Calu3 (cell line): Measurements from ENCODE around the gene GNA14. TPM values are rescaled to one million over a fixed set of nuclear protein-coding genes. Genes with fewer than 3 reads are reported as not detected.

Experiments used
- BruUV-seq: library from RNA; stranded (reverse); fragments of 400-500 nt; replicated peaks from 2 replicates; lab custom pipeline; 2021; lab: Mats Ljungman, UMichigan
- CTCF ChIA-PET: fragments of 300-600 bp; sonication (Branson Sonifier 250); formaldehyde crosslinking; loops from one replicate; lab custom pipeline; 2022; ENCODE audit warnings: antibody characterized with exemption; lab: Charles Lee
- DNase-seq: peaks from one replicate; pipeline ENCODE4 v3.0.0; 2022
- H3K27ac Mint-ChIP-seq: one replicate; pipeline ENCODE4 v1.8.0; 2022; ENCODE audit warnings: mixed read lengths; ENCODE audit not compliant: unreplicated experiment
- H3K27me3 Mint-ChIP-seq: one replicate; pipeline ENCODE4 v1.8.0; 2022; ENCODE audit warnings: mixed read lengths; ENCODE audit not compliant: unreplicated experiment
- H3K36me3 Mint-ChIP-seq: one replicate; pipeline ENCODE4 v1.8.0; 2022; ENCODE audit warnings: mild to moderate bottlenecking, moderate library complexity, mixed read lengths; ENCODE audit not compliant: insufficient read depth, unreplicated experiment
- H3K4me1 Mint-ChIP-seq: one replicate; pipeline ENCODE4 v1.8.0; 2022; ENCODE audit warnings: mild to moderate bottlenecking, low read depth, mixed read lengths; ENCODE audit not compliant: unreplicated experiment
- H3K4me3 Mint-ChIP-seq: one replicate; pipeline ENCODE4 v1.8.0; 2022; ENCODE audit warnings: mild to moderate bottlenecking, low read depth, moderate library complexity, mixed read lengths; ENCODE audit not compliant: unreplicated experiment
- H3K9me3 Mint-ChIP-seq: one replicate; pipeline ENCODE4 v1.8.0; 2022; ENCODE audit warnings: low read depth, mixed read lengths; ENCODE audit not compliant: unreplicated experiment
- intact Hi-C: fragments of 100-400 bp; cut with micrococcal nuclease; formaldehyde crosslinking; loops from one replicate; pipeline ENCODE4 v1.10.0; 2022; ENCODE audit not compliant: unreplicated experiment
- total RNA-seq: library from RNA; stranded (reverse); gene quantifications from 2 replicates; pipeline ENCODE4 v1.2.3, GENCODE V29; 2022
- TF ChIP-seq, protein P1 (sequence below): fragments of 200-600 bp; IDR thresholded peaks from one replicate; pipeline ENCODE4 v1.8.0; 2022; ENCODE audit warnings: antibody characterized with exemption; ENCODE audit not compliant: unreplicated experiment

The GNA14 gene
- total RNA-seq, 1 experiment from 2014 or later = not detected

DNA sequence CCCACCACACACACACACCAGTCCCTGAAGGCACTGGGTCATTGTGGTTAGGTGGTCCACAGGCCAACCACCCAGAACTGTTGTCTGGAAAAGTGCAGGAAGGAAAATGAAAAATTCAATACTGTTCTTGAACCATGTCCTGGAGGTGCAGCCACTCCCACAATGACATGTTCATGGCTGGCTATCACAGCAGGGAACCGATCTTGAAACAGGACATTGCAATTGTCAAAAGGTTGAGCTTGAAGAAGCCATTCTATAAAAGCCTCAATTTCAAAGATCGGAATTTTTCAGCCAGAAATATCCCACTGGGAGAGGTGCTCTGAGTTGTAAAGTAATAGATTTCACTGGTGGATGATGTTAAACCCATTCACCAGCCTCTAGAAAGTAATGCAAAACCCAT lies 218.2 kb downstream of the GNA14 start:
- Mint-ChIP-seq H3K27me3 (no peaks in the 10 kb centered on the region), H3K36me3 (no peaks in the 10 kb centered on the region), H3K9me3 (no peaks in the 10 kb centered on the region), H3K4me3 (no peak overlapping the region), H3K4me1 (peaks cover 7% of the 10 kb centered on the region), H3K27ac (no peak overlapping the region)
- TF ChIP-seq, protein P1, sequence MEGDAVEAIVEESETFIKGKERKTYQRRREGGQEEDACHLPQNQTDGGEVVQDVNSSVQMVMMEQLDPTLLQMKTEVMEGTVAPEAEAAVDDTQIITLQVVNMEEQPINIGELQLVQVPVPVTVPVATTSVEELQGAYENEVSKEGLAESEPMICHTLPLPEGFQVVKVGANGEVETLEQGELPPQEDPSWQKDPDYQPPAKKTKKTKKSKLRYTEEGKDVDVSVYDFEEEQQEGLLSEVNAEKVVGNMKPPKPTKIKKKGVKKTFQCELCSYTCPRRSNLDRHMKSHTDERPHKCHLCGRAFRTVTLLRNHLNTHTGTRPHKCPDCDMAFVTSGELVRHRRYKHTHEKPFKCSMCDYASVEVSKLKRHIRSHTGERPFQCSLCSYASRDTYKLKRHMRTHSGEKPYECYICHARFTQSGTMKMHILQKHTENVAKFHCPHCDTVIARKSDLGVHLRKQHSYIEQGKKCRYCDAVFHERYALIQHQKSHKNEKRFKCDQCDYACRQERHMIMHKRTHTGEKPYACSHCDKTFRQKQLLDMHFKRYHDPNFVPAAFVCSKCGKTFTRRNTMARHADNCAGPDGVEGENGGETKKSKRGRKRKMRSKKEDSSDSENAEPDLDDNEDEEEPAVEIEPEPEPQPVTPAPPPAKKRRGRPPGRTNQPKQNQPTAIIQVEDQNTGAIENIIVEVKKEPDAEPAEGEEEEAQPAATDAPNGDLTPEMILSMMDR = no peak
- DNase-seq = no peak
- CTCF ChIA-PET = no interaction called here
- intact Hi-C loops = no loop called here
- BruUV-seq = no TSS peak

DNA sequence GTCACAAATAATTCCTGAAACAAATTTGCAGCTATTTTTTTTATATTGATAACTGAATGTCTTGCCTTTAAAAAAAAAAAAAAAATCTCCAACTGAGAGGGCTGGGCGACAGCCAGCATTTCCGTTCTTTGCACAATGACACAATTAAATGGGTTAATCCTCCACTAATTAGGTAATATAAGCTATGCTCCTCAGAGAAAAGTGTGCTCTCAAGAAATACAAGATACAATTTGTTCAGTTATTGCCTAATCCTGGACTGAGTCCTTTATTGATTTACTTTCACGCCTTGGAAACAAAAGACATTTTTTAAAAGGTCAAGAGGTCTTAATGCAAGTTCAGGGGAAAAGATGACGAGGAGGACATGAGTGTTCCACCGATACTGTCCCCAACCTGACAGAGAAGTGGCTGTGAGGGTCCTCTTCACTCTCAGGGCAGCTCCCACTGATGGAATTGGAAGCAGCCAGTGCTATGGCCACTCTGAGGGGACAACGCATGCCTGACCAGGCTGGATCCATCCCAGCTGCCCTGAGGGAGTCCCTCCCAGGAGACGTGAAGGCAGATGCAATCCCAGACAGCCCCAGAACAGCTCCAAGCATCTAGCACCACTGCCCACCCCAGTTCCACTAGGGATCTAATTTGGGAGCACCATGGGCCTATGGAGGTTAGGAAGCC lies 220.7 kb downstream of the GNA14 start:
- Mint-ChIP-seq H3K9me3 (no peaks in the 10 kb centered on the region), H3K27ac (peak overlapping the region; percentile 36), H3K36me3 (no peaks in the 10 kb centered on the region), H3K4me3 (peak overlapping the region; percentile 28), H3K4me1 (no peaks in the 10 kb centered on the region), H3K27me3 (no peaks in the 10 kb centered on the region)
- no TSS peak for BruUV-seq
- TF ChIP-seq, protein P1 = no peak
- intact Hi-C loops = no loop called here
- DNase-seq = no peak
- CTCF ChIA-PET = no interaction called here

DNA sequence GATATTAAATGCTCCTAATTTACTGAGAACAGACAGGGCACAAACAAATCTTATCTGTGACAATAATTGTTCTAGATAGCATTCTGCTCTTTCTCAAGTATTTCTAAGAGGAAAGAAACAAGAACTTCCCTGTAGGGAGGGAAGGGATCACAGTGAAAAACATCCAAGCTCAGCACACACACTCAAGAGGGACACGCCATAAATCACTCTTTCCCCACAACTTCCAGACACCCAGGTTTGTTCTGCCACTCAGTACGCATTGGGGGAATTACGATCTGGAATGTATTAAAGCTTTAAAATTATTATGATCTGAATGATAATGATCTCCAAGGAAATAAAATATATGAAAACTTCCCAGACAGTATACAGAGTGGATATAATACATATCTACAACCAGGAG lies 221.4 kb downstream of the GNA14 start:
- no peak overlapping the region for H3K4me3 Mint-ChIP-seq
- BruUV-seq = no TSS peak
- no peaks in the 10 kb centered on the region for H3K36me3 Mint-ChIP-seq
- no peaks in the 10 kb centered on the region for H3K4me1 Mint-ChIP-seq
- no peak for DNase-seq
- CTCF ChIA-PET = no interaction called here
- H3K27ac Mint-ChIP-seq = no peak overlapping the region
- H3K9me3 Mint-ChIP-seq = no peaks in the 10 kb centered on the region
- TF ChIP-seq, protein P1 = no peak
- no peaks in the 10 kb centered on the region for H3K27me3 Mint-ChIP-seq
- intact Hi-C loops = no loop called here

DNA sequence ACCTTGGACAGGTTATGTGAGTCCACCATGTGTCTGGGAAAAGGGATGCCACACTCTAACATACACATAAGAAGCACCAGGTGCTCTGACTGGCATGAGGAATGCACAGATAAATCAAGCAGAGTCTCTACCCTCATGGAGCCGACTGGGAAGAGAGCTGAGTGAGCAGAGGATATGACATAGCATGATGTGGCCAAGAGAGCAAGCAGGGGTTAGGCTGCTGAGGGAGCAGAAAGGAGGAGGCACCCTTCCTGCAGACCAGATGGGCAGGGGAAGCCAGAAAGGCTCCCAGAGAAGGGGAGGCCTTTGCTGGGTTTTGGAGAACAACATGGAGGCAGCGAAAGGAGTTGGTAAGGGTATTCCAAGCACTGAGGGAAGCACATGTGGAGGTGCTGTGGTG lies 223.1 kb downstream of the GNA14 start:
- H3K36me3 Mint-ChIP-seq = no peaks in the 10 kb centered on the region
- intact Hi-C loops = no loop called here
- DNase-seq = no peak
- no peaks in the 10 kb centered on the region for H3K4me1 Mint-ChIP-seq
- no peaks in the 10 kb centered on the region for H3K9me3 Mint-ChIP-seq
- H3K4me3 Mint-ChIP-seq = no peak overlapping the region
- no peaks in the 10 kb centered on the region for H3K27me3 Mint-ChIP-seq
- no TSS peak for BruUV-seq
- peak overlapping the region; percentile 65 for H3K27ac Mint-ChIP-seq
- TF ChIP-seq, protein P1 = no peak
- CTCF ChIA-PET = no interaction called here
